ENCODE measurements around the gene NUDC. TPM values are rescaled to one million over a fixed set of nuclear protein-coding genes. Genes with fewer than 3 reads are reported as not detected.

The NUDC gene
- total RNA-seq, 1 experiment from 2014 or later = 118 TPM

DNA sequence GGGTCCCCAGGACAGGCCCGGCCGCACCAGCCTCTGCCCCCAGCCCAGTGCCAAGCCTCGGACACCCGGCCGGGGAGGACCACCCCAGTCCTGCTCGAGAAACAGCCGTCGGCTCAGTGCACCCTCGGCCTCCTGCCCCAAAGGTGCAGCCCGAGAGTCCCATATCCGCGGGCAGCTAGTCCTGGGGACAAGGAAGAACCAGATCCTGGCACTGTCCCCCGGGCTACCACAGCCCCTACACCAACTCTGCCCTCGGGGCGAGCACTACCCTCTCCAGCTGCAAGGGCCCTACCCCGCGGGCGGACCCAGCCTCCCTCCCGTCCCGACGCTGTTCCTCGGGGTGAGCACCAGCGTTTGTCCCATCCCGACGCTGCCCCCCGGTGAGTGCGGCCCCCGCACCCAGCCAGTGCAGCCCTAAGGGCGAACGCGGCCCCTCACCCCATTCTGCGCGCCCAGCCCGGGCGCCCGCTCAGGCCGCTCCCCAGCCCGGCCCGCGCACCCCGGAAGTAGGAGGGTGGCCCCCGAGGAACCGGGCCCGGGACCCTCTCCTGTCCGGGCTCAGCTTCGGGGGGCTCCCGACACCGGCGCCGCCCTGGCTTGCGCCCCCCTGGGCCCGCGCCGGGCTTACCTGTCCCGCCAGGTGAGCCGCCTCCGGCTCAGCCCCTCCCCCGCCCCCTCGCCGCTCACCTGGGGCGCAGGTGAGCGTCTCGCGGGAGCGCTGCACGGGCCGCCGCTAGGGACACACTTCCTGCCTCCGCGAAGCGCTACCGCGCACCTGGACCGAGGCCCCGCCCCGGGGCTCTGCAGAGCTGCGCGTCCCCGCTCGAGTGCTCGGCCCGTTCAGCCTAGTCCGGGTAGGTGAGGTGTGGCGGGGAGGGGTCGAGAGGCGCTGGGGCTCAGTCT lies 38.4 kb downstream of the NUDC start, which contains the start of gene KDF1 (continued):
- TF ChIP-seq ATF2 (CRISPR knock-in tag; IDR thresholded peaks at IDR 0.05; ENCODE audit: borderline replicate concordance, low read depth) (no peak), TEAD1 (CRISPR knock-in tag; IDR thresholded peaks at IDR 0.05) (no peak), ZNF416 (CRISPR knock-in tag; IDR thresholded peaks at IDR 0.05) (no peak), RELA (CRISPR knock-in tag; IDR thresholded peaks at IDR 0.05; ENCODE audit: borderline replicate concordance) (peak; percentile 68; the same call in 1 of the 2 replicates), NFE2L1 (CRISPR knock-in tag; IDR thresholded peaks at IDR 0.05) (no peak), AR (CRISPR knock-in tag; IDR thresholded peaks at IDR 0.05) (no peak), ELF4 (CRISPR knock-in tag; IDR thresholded peaks at IDR 0.05; ENCODE audit: low read depth) (no peak), SOX15 (CRISPR knock-in tag; IDR thresholded peaks at IDR 0.05) (no peak), IRF1 (CRISPR knock-in tag; IDR thresholded peaks at IDR 0.05) (peak; percentile 27; the same call in 1 of the 2 replicates), ATF1 (CRISPR knock-in tag; IDR thresholded peaks at IDR 0.05) (no peak), NR1H2 (CRISPR knock-in tag; IDR thresholded peaks at IDR 0.05) (no peak), CREM (CRISPR knock-in tag; IDR thresholded peaks at IDR 0.05) (peak; percentile 66; the same call in 1 of the 2 replicates), ATF3 (CRISPR knock-in tag; conservative IDR thresholded peaks at IDR 0.05) (no peak), PRRX2 (CRISPR knock-in tag; IDR thresholded peaks at IDR 0.05) (no peak), ETV6 (CRISPR knock-in tag; IDR thresholded peaks at IDR 0.05) (peak; percentile 54; the same call in 1 of the 2 replicates), MYBL2 (CRISPR knock-in tag; IDR thresholded peaks at IDR 0.05) (no peak), ZNF138 (CRISPR knock-in tag; conservative IDR thresholded peaks at IDR 0.05) (no peak; the same call in 1 of the 2 replicates), ZNF532 (CRISPR knock-in tag; IDR thresholded peaks at IDR 0.05; ENCODE audit: borderline replicate concordance) (no peak), ZNF425 (CRISPR knock-in tag; conservative IDR thresholded peaks at IDR 0.05) (no peak)
- TF ChIP-seq, protein P1, sequence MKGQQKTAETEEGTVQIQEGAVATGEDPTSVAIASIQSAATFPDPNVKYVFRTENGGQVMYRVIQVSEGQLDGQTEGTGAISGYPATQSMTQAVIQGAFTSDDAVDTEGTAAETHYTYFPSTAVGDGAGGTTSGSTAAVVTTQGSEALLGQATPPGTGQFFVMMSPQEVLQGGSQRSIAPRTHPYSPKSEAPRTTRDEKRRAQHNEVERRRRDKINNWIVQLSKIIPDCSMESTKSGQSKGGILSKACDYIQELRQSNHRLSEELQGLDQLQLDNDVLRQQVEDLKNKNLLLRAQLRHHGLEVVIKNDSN (CRISPR knock-in tag; IDR thresholded peaks at IDR 0.05) = no peak
- TF ChIP-seq, protein P2, sequence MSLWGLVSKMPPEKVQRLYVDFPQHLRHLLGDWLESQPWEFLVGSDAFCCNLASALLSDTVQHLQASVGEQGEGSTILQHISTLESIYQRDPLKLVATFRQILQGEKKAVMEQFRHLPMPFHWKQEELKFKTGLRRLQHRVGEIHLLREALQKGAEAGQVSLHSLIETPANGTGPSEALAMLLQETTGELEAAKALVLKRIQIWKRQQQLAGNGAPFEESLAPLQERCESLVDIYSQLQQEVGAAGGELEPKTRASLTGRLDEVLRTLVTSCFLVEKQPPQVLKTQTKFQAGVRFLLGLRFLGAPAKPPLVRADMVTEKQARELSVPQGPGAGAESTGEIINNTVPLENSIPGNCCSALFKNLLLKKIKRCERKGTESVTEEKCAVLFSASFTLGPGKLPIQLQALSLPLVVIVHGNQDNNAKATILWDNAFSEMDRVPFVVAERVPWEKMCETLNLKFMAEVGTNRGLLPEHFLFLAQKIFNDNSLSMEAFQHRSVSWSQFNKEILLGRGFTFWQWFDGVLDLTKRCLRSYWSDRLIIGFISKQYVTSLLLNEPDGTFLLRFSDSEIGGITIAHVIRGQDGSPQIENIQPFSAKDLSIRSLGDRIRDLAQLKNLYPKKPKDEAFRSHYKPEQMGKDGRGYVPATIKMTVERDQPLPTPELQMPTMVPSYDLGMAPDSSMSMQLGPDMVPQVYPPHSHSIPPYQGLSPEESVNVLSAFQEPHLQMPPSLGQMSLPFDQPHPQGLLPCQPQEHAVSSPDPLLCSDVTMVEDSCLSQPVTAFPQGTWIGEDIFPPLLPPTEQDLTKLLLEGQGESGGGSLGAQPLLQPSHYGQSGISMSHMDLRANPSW (CRISPR knock-in tag; conservative IDR thresholded peaks at IDR 0.05; ENCODE audit: low read depth) = no peak
